GM18505 (cell line): ENCODE results near the gene PLCG2.
"Not testable (repeated sequence)": the region's sequence is repeated elsewhere in the genome, so short reads cannot be mapped to it uniquely, and the experiment has no call there.

ENCODE experiments used
- ATAC-seq: cut with Tn5 transposase; IDR thresholded peaks from one replicate; pipeline ENCODE4 v1.9.1; 2021; ENCODE audit not compliant: unreplicated experiment
- POLR2A ChIP-seq: IDR thresholded peaks from 4 replicates; pipeline ENCODE4 v1.6.1; 2011; ENCODE audit warnings: borderline replicate concordance; ENCODE audit not compliant: insufficient read depth, insufficient read length; ENCODE audit errors: extremely low read depth

PLCG2 gene

GRCh38 chr16:81975637-81976036 is 196.5 kb downstream of the PLCG2 start:
- ATAC-seq = no peak
- no peak for TF ChIP-seq POLR2A

- not testable (repeated sequence) for ATAC-seq
Measured at GRCh38 chr16:81977335-81977942, 198.3 kb downstream of the PLCG2 start.

GRCh38 chr16:81987121-81987520 is 208.0 kb downstream of the PLCG2 start:
- no peak for TF ChIP-seq POLR2A
- ATAC-seq = no peak

- no peak for ATAC-seq
- no peak for TF ChIP-seq POLR2A
Measured at GRCh38 chr16:81987706-81988105, 208.6 kb downstream of the PLCG2 start.

GRCh38 chr16:81992859-81993258 is 213.8 kb downstream of the PLCG2 start:
- no peak for ATAC-seq
- TF ChIP-seq POLR2A = no peak

- no peak for TF ChIP-seq POLR2A
- no peak for ATAC-seq
Measured at GRCh38 chr16:81994485-81994884, 215.4 kb downstream of the PLCG2 start.

GRCh38 chr16:81995651-81996050 is 216.6 kb downstream of the PLCG2 start:
- no peak for ATAC-seq
- TF ChIP-seq POLR2A = no peak

GRCh38 chr16:81996664-81997509 is 217.8 kb downstream of the PLCG2 start:
- no peak for ATAC-seq
- TF ChIP-seq POLR2A = no peak

GRCh38 chr16:81997738-81998137 is 218.6 kb downstream of the PLCG2 start:
- no peak for TF ChIP-seq POLR2A
- ATAC-seq = no peak

GRCh38 chr16:82002831-82003230 is 223.7 kb downstream of the PLCG2 start:
- TF ChIP-seq POLR2A = no peak
- no peak for ATAC-seq

- ATAC-seq = no peak
- TF ChIP-seq POLR2A = no peak
Measured at GRCh38 chr16:82004601-82005000, 225.5 kb downstream of the PLCG2 start.

- TF ChIP-seq POLR2A = no peak
- no peak for ATAC-seq
Measured at GRCh38 chr16:82005027-82005830, 226.1 kb downstream of the PLCG2 start.

GRCh38 chr16:82006036-82006435 is 226.9 kb downstream of the PLCG2 start:
- TF ChIP-seq POLR2A = no peak
- ATAC-seq = no peak
